ENCODE measurements around the gene ROPN1. TPM values are rescaled to one million over a fixed set of nuclear protein-coding genes. Genes with fewer than 3 reads are reported as not detected.
"Not testable (repeated sequence)": the region's sequence is repeated elsewhere in the genome, so short reads cannot be mapped to it uniquely, and the experiment has no call there.

ROPN1 gene
- total RNA-seq, 1 donor = not detected

GRCh38 chr3:124019291-124019690, 27.4 kb upstream of the ROPN1 start:
- Histone ChIP-seq H3K36me3 (ENCODE audit: insufficient read depth, low read length) (no peaks in the 10 kb centered on the region), H3K9me3 (ENCODE audit: low read depth, low read length) (no peaks in the 10 kb centered on the region), H4K20me1 (ENCODE audit: insufficient read depth, low read length) (no peaks in the 10 kb centered on the region), H3K79me2 (ENCODE audit: insufficient read depth, low read length) (no peaks in the 10 kb centered on the region), H2AFZ (ENCODE audit: low read length) (no peak overlapping the region), H3K4me3 (ENCODE audit: insufficient read depth, low read length) (no peak overlapping the region), H3K4me2 (ENCODE audit: insufficient read depth, low read length) (no peak overlapping the region), H3K27me3 (ENCODE audit: insufficient read depth, low read length) (peaks cover 18% of the 10 kb centered on the region), H3K4me1 (ENCODE audit: insufficient read depth, low read length) (peaks cover 2% of the 10 kb centered on the region), H3K27ac (ENCODE audit: low read depth, low read length) (no peak overlapping the region)
- DNase-seq (ENCODE audit: insufficient read length, low spot score, missing footprints) = no peak
- TF ChIP-seq CTCF (IDR thresholded peaks at IDR 0.05; ENCODE audit: extremely low read depth, low read depth, low read length) = no peak

- not testable (repeated sequence) for H3K36me3 ChIP-seq (ENCODE audit: insufficient read depth, low read length); H3K4me2 ChIP-seq (ENCODE audit: insufficient read depth, low read length); H3K27ac ChIP-seq (ENCODE audit: low read depth, low read length); H4K20me1 ChIP-seq (ENCODE audit: insufficient read depth, low read length); DNase-seq (ENCODE audit: insufficient read length, low spot score, missing footprints); H3K4me1 ChIP-seq (ENCODE audit: insufficient read depth, low read length); H2AFZ ChIP-seq (ENCODE audit: low read length); H3K9me3 ChIP-seq (ENCODE audit: low read depth, low read length); H3K79me2 ChIP-seq (ENCODE audit: insufficient read depth, low read length); H3K4me3 ChIP-seq (ENCODE audit: insufficient read depth, low read length)
- peaks cover 18% of the 10 kb centered on the region for H3K27me3 ChIP-seq (ENCODE audit: insufficient read depth, low read length)
These were observed 25.6 kb upstream of the ROPN1 start for GRCh38 chr3:124017502-124017901.

GRCh38 chr3:124016483-124016882, 24.6 kb upstream of the ROPN1 start:
- not testable (repeated sequence) for H3K4me3 ChIP-seq (ENCODE audit: insufficient read depth, low read length); DNase-seq (ENCODE audit: insufficient read length, low spot score, missing footprints); H3K4me1 ChIP-seq (ENCODE audit: insufficient read depth, low read length); H3K9me3 ChIP-seq (ENCODE audit: low read depth, low read length); H4K20me1 ChIP-seq (ENCODE audit: insufficient read depth, low read length); H3K36me3 ChIP-seq (ENCODE audit: insufficient read depth, low read length); H3K4me2 ChIP-seq (ENCODE audit: insufficient read depth, low read length); H2AFZ ChIP-seq (ENCODE audit: low read length); H3K27ac ChIP-seq (ENCODE audit: low read depth, low read length); H3K79me2 ChIP-seq (ENCODE audit: insufficient read depth, low read length)
- peaks cover 18% of the 10 kb centered on the region for H3K27me3 ChIP-seq (ENCODE audit: insufficient read depth, low read length)
- TF ChIP-seq CTCF (IDR thresholded peaks at IDR 0.05; ENCODE audit: extremely low read depth, low read depth, low read length) = peak; percentile 45

GRCh38 chr3:124014366-124014942, 22.5 kb upstream of the ROPN1 start:
- no peak for TF ChIP-seq CTCF (IDR thresholded peaks at IDR 0.05; ENCODE audit: extremely low read depth, low read depth, low read length)
- DNase-seq (ENCODE audit: insufficient read length, low spot score, missing footprints) = no peak
- Histone ChIP-seq H3K4me2 (ENCODE audit: insufficient read depth, low read length) (no peak overlapping the region), H3K9me3 (ENCODE audit: low read depth, low read length) (no peaks in the 10 kb centered on the region), H3K79me2 (ENCODE audit: insufficient read depth, low read length) (no peaks in the 10 kb centered on the region), H3K27ac (ENCODE audit: low read depth, low read length) (no peak overlapping the region), H3K36me3 (ENCODE audit: insufficient read depth, low read length) (no peaks in the 10 kb centered on the region), H4K20me1 (ENCODE audit: insufficient read depth, low read length) (no peaks in the 10 kb centered on the region), H2AFZ (ENCODE audit: low read length) (no peak overlapping the region), H3K4me3 (ENCODE audit: insufficient read depth, low read length) (no peak overlapping the region), H3K27me3 (ENCODE audit: insufficient read depth, low read length) (peaks cover 9% of the 10 kb centered on the region), H3K4me1 (ENCODE audit: insufficient read depth, low read length) (peaks cover 5% of the 10 kb centered on the region)

GRCh38 chr3:124008321-124008720, 16.4 kb upstream of the ROPN1 start:
- not testable (repeated sequence) for H3K79me2 ChIP-seq (ENCODE audit: insufficient read depth, low read length); DNase-seq (ENCODE audit: insufficient read length, low spot score, missing footprints); H3K36me3 ChIP-seq (ENCODE audit: insufficient read depth, low read length); H4K20me1 ChIP-seq (ENCODE audit: insufficient read depth, low read length); H3K27ac ChIP-seq (ENCODE audit: low read depth, low read length); H3K9me3 ChIP-seq (ENCODE audit: low read depth, low read length); H3K4me3 ChIP-seq (ENCODE audit: insufficient read depth, low read length); H2AFZ ChIP-seq (ENCODE audit: low read length); H3K4me1 ChIP-seq (ENCODE audit: insufficient read depth, low read length); H3K4me2 ChIP-seq (ENCODE audit: insufficient read depth, low read length)
- peaks cover 18% of the 10 kb centered on the region for H3K27me3 ChIP-seq (ENCODE audit: insufficient read depth, low read length)
